ENCODE data around the gene MAPKBP1. TPM values are rescaled to one million over a fixed set of nuclear protein-coding genes. Genes with fewer than 3 reads are reported as not detected.
A peak's percentile ranks its signal among the peaks of the same experiment; 100 is the strongest.

The MAPKBP1 gene
- total RNA-seq, 4 donors from 2014 or later: 18.2 to 54.6 (median 42.9) TPM

GRCh38 chr15:41801850-41802455 is 27.7 kb downstream of the MAPKBP1 start:
- H3K27me3 ChIP-seq: no peaks in the 10 kb centered on the region
- 90% methylated on average over 3 of the region's 3 CpGs for WGBS
- H3K36me3 ChIP-seq: peaks cover 0 to 22% (median 18%) of the 10 kb centered on the region in 4 donors
- no peak for TF ChIP-seq CTCF (IDR thresholded peaks at IDR 0.05)
- TF ChIP-seq POLR2AphosphoS5 (IDR thresholded peaks at IDR 0.05): no peak
- no peak for TF ChIP-seq EP300 (IDR thresholded peaks at IDR 0.05)
- TF ChIP-seq POLR2A (IDR thresholded peaks at IDR 0.05; ENCODE audit: low read depth): no peak
- no peak for DNase-seq (ENCODE audit: extremely low spot score)
- H3K9me3 ChIP-seq: no peaks in the 10 kb centered on the region
- H3K27ac ChIP-seq (replicated peaks in 1 of 4): peak overlapping the region in 1 of 4 donors; percentile 87
- H3K4me1 ChIP-seq: peaks cover 31 to 74% (median 61%) of the 10 kb centered on the region in 4 donors
- intact Hi-C loops (cut with DNase I): no loop called here
- H3K4me3 ChIP-seq: no peak overlapping the region

- 58% methylated on average over 2 of the region's 2 CpGs for WGBS
- no peak for TF ChIP-seq CTCF (IDR thresholded peaks at IDR 0.05)
- no peak for TF ChIP-seq POLR2A (IDR thresholded peaks at IDR 0.05; ENCODE audit: low read depth)
- peak in 1 of 2 donors; percentile 26 for TF ChIP-seq POLR2AphosphoS5 (IDR thresholded peaks at IDR 0.05)
- no peak for TF ChIP-seq EP300 (IDR thresholded peaks at IDR 0.05)
- Histone ChIP-seq H3K27ac (replicated peaks in 1 of 4) (peak overlapping the region; percentile 77 to 87 (median 84)), H3K4me3 (no peak overlapping the region), H3K27me3 (no peaks in the 10 kb centered on the region), H3K4me1 (peaks cover 21 to 68% (median 45%) of the 10 kb centered on the region in 4 donors), H3K9me3 (no peaks in the 10 kb centered on the region), H3K36me3 (peaks cover 0 to 21% (median 16%) of the 10 kb centered on the region in 4 donors)
- intact Hi-C loops (cut with DNase I): no loop called here
- no peak for DNase-seq (ENCODE audit: extremely low spot score)
Observed at GRCh38 chr15:41804361-41804760, 30.1 kb downstream of the MAPKBP1 start.

GRCh38 chr15:41804916-41805666 is 30.8 kb downstream of the MAPKBP1 start:
- TF ChIP-seq POLR2AphosphoS5 (IDR thresholded peaks at IDR 0.05): no peak
- TF ChIP-seq POLR2A (IDR thresholded peaks at IDR 0.05; ENCODE audit: low read depth): no peak
- TF ChIP-seq EP300 (IDR thresholded peaks at IDR 0.05): no peak
- TF ChIP-seq CTCF (IDR thresholded peaks at IDR 0.05): no peak
- H3K27me3 ChIP-seq: no peaks in the 10 kb centered on the region
- no peaks in the 10 kb centered on the region for H3K9me3 ChIP-seq
- H3K27ac ChIP-seq (replicated peaks in 1 of 4): peak overlapping the region; percentile 77 to 87 (median 84)
- intact Hi-C loops (cut with DNase I): no loop called here
- H3K4me3 ChIP-seq: no peak overlapping the region
- WGBS: 44% methylated on average over 6 of the region's 8 CpGs
- peaks cover 0 to 14% (median 10%) of the 10 kb centered on the region in 4 donors for H3K36me3 ChIP-seq
- peaks cover 21 to 75% (median 48%) of the 10 kb centered on the region in 4 donors for H3K4me1 ChIP-seq
- DNase-seq (ENCODE audit: extremely low spot score): no peak

GRCh38 chr15:41805711-41806110 is 31.4 kb downstream of the MAPKBP1 start:
- no peak overlapping the region for H3K4me3 ChIP-seq
- H3K36me3 ChIP-seq: peaks cover 0 to 7% (median 4%) of the 10 kb centered on the region in 4 donors
- WGBS: 67% methylated on average over 3 of the region's 3 CpGs
- peak overlapping the region; percentile 77 to 87 (median 84) for H3K27ac ChIP-seq (replicated peaks in 1 of 4)
- no peak for TF ChIP-seq POLR2AphosphoS5 (IDR thresholded peaks at IDR 0.05)
- no peak for TF ChIP-seq CTCF (IDR thresholded peaks at IDR 0.05)
- TF ChIP-seq POLR2A (IDR thresholded peaks at IDR 0.05; ENCODE audit: low read depth): no peak
- TF ChIP-seq EP300 (IDR thresholded peaks at IDR 0.05): no peak
- no peaks in the 10 kb centered on the region for H3K27me3 ChIP-seq
- no peaks in the 10 kb centered on the region for H3K9me3 ChIP-seq
- intact Hi-C loops (cut with DNase I): no loop called here
- peaks cover 21 to 81% (median 50%) of the 10 kb centered on the region in 4 donors for H3K4me1 ChIP-seq
- no peak for DNase-seq (ENCODE audit: extremely low spot score)

Measured in esophagus muscularis mucosa (tissue), 4 donors.